Body of pancreas (tissue), 4 donors: ENCODE results near the gene ARHGAP44. TPM values are rescaled to one million over a fixed set of nuclear protein-coding genes. Genes with fewer than 3 reads are reported as not detected.

Source experiments
- ATAC-seq: fragments of 150-250 bp; one replicate; pipeline ENCODE4 v1.9.1; 2016
- DNase-seq, 4 donors: peaks; one replicate each; pipeline ENCODE4 v3.0.0-alpha.2; 2019
- H3K27ac ChIP-seq, 4 donors: fragments of 200-600 bp; sonication (generic); 1 replicate in 3 of 4; 2 replicates in 1 of 4; pipeline versions ENCODE4 v1.5.1 to v1.6.1; 2016 to 2019; ENCODE audit warnings: mild to moderate bottlenecking in 1 of 4, mixed read lengths in 1 of 4, moderate library complexity in 1 of 4
- H3K27me3 ChIP-seq, 2 donors: fragments of 200-600 bp; sonication (generic); one replicate each; pipeline ENCODE4 v1.6.0; 2016; ENCODE audit warnings: mild to moderate bottlenecking in 1 of 2
- H3K36me3 ChIP-seq, 2 donors: fragments of 200-600 bp; sonication (generic); replicated peaks in 1 of 2; 2 replicates each; pipeline ENCODE4 v1.5.1; 2016; ENCODE audit warnings: low read depth in 2 of 2; ENCODE audit not compliant: insufficient read depth in 1 of 2
- H3K4me1 ChIP-seq: fragments of 200-600 bp; sonication (generic); one replicate; pipeline ENCODE4 v1.6.0; 2016
- H3K4me3 ChIP-seq, 2 donors: fragments of 200-600 bp; sonication (generic); 1 replicate in 1 of 2; 2 replicates in 1 of 2; pipeline ENCODE4 v1.5.1; 2016 to 2019
- H3K9me3 ChIP-seq, 3 donors: fragments of 200-600 bp; sonication (generic); 1 replicate in 2 of 3; 2 replicates in 1 of 3; pipeline ENCODE4 v1.5.1; 2016
- CTCF ChIP-seq, 7 experiments: fragments of 450-650 bp in 4 of 7; fragments of 200-600 bp in 3 of 7; sonication (generic) in 3 of 7; IDR thresholded peaks; one replicate each; pipeline ENCODE4 v1.5.1; 2016 to 2019; ENCODE audit warnings: antibody characterized with exemption in 7 of 7
- POLR2A ChIP-seq, 3 donors: fragments of 450-650 bp; IDR thresholded peaks; one replicate each; pipeline ENCODE4 v1.6.1; 2016; ENCODE audit warnings: antibody characterized with exemption in 3 of 3, mild to moderate bottlenecking in 2 of 3
- whole genome bisulfite sequencing, 2 donors: methylation state at CpG; one replicate each; pipeline ENCODE4 v1.1.5; 2017; 5-methylcytosine and 5-hydroxymethylcytosine counted together
- intact Hi-C: fragments of 100-400 bp; cut with DNase I; formaldehyde crosslinking; loops from one replicate; pipeline ENCODE4 v1.15.1; 2023
- total RNA-seq, 2 donors: library from RNA; depleted of rRNA; stranded (reverse); fragments of >200 nt; gene quantifications; one replicate each; pipeline ENCODE4 v1.1.0, GENCODE V29; 2016

The ARHGAP44 gene
- total RNA-seq, 2 donors from 2014 or later = 5.7 to 6.3 TPM

GRCh38 chr17:12940699-12941098, 151.4 kb downstream of the ARHGAP44 start:
- TF ChIP-seq CTCF (IDR thresholded peaks at IDR 0.05) = no peak
- no peak for TF ChIP-seq POLR2A (IDR thresholded peaks at IDR 0.05)
- H3K4me1 ChIP-seq = no peaks in the 10 kb centered on the region
- no peaks in the 10 kb centered on the region for H3K27me3 ChIP-seq
- DNase-seq (no peak), ATAC-seq (no peak)
- no peaks in the 10 kb centered on the region for H3K9me3 ChIP-seq
- H3K4me3 ChIP-seq = no peak overlapping the region
- WGBS, 2 donors = 68 to 80% methylated on average over 2 of the region's 2 CpGs
- H3K27ac ChIP-seq = no peak overlapping the region
- no peaks in the 10 kb centered on the region for H3K36me3 ChIP-seq
- intact Hi-C loops = no loop called here

DNA sequence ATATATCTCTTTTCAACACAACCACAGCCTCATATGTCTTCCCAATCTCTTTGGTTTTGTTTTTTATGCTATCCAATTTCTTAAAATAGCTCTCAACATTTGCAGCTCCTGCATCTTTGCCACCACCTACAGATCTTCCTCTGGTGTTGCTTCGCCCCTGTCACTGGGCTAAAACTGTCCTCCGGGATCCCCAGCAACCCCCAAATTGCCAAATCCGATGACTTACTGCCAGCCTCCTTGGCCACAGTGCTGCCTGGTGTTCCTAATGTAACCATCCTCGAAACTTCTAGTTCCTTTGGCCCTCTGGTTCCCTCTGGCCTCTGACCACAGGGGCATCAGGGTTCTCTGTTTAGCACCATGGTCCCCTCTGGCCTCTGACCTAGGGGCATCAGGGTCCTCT, 157.7 kb downstream of the ARHGAP44 start:
- H3K9me3 ChIP-seq = no peaks in the 10 kb centered on the region
- ATAC-seq (no peak), DNase-seq (no peak)
- no peaks in the 10 kb centered on the region for H3K36me3 ChIP-seq
- H3K27me3 ChIP-seq = no peaks in the 10 kb centered on the region
- H3K27ac ChIP-seq = no peak overlapping the region
- H3K4me1 ChIP-seq = no peaks in the 10 kb centered on the region
- WGBS, 2 donors = 76 to 92% methylated on average over 4 of the region's 4 CpGs
- intact Hi-C loops = no loop called here
- H3K4me3 ChIP-seq = no peak overlapping the region
- TF ChIP-seq CTCF (IDR thresholded peaks at IDR 0.05) = no peak
- TF ChIP-seq POLR2A (IDR thresholded peaks at IDR 0.05) = no peak

DNA sequence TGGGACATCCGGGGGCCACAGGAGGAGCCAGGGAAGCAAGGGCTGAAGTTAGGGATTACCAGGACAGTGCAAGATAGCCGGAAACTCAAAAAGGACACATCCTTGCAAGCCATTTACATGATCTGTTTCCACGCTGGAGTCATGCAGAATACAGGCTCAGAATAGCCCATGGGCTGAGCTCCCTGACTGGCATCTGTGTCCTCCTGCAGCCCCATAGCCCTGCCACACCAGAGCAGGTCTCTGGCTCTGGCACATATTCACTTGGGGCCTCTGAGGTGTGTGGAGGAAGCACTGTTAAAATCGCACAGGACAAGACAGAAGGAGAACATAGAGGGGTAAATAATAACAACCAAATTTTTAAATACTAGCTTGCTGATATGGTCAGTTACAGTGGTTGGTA, 162.7 kb downstream of the ARHGAP44 start:
- no peaks in the 10 kb centered on the region for H3K4me1 ChIP-seq
- ATAC-seq (no peak), DNase-seq (no peak)
- no peak overlapping the region for H3K4me3 ChIP-seq
- no peaks in the 10 kb centered on the region for H3K9me3 ChIP-seq
- H3K27me3 ChIP-seq = no peaks in the 10 kb centered on the region
- TF ChIP-seq POLR2A (IDR thresholded peaks at IDR 0.05) (no peak), CTCF (IDR thresholded peaks at IDR 0.05) (no peak)
- no peaks in the 10 kb centered on the region for H3K36me3 ChIP-seq
- intact Hi-C loops = no loop called here
- H3K27ac ChIP-seq = no peak overlapping the region
- WGBS, 2 donors = 73 to 81% methylated on average over 4 of the region's 4 CpGs

DNA sequence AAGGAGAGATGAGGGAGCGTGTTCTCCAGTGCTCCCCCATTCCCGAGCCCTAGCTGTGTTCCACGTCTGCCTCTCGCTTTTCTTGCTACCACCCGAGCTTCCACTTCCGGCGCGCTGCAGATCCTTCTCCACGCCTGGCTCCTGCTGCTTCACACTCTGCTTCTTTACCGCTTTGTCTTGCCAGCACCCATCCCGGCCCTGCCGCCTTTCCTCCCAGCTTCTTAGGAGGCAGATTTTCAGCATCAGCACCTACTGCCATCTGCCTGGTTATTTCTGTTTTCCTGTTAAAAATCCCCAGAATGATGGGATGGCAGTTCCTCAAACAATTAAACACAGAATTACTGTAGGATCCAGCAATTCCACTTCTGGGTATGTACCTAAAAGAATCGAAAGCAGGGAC, 163.9 kb downstream of the ARHGAP44 start:
- H3K36me3 ChIP-seq = no peaks in the 10 kb centered on the region
- WGBS, 2 donors = 92 to 93% methylated on average over 13 of the region's 13 CpGs
- DNase-seq (no peak), ATAC-seq (no peak)
- no peaks in the 10 kb centered on the region for H3K4me1 ChIP-seq
- H3K27me3 ChIP-seq = no peaks in the 10 kb centered on the region
- no peak overlapping the region for H3K4me3 ChIP-seq
- H3K9me3 ChIP-seq = no peaks in the 10 kb centered on the region
- no peak overlapping the region for H3K27ac ChIP-seq
- intact Hi-C loops = no loop called here
- TF ChIP-seq POLR2A (IDR thresholded peaks at IDR 0.05) (no peak), CTCF (IDR thresholded peaks at IDR 0.05) (no peak)

DNA sequence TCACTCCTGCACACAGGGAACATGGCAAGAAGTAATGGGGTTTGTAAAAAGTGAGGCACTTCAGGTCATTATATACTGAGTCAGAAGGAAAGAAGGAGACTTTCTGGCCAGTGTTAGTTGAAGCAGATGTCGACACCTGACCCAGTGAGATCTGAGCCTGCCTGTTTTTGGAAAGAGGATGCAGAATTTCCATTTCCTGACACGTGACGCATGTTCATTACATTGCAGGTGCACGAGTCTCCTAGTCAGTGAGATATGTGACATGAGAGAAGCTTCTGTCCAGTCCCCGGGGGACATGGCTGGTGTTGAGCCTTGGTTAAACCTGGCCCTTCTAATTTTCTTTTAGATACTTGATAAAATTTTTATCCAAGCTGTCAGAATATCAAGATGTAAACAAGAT, 166.2 kb downstream of the ARHGAP44 start:
- Histone ChIP-seq H3K27me3 (no peaks in the 10 kb centered on the region), H3K9me3 (no peaks in the 10 kb centered on the region), H3K4me1 (no peaks in the 10 kb centered on the region), H3K27ac (no peak overlapping the region), H3K36me3 (no peaks in the 10 kb centered on the region), H3K4me3 (no peak overlapping the region)
- DNase-seq (no peak), ATAC-seq (no peak)
- 89 to 94% methylated on average over 5 of the region's 5 CpGs for WGBS, 2 donors
- TF ChIP-seq CTCF (IDR thresholded peaks at IDR 0.05) (no peak), POLR2A (IDR thresholded peaks at IDR 0.05) (no peak)
- intact Hi-C loops = no loop called here
